Karpas-422 (cell line): Measurements from ENCODE around the gene MTTP. TPM values are rescaled to one million over a fixed set of nuclear protein-coding genes. Genes with fewer than 3 reads are reported as not detected.

Source experiments
- DNase-seq: peaks from one replicate; pipeline ENCODE4 v3.0.0-alpha.2; 2015
- H2AFZ ChIP-seq: fragments of 200-600 bp; sonication (generic); 2 replicates; pipeline ENCODE4 v1.6.1; 2014; ENCODE audit warnings: antibody characterized with exemption, low read length, mixed read lengths
- H3K27ac ChIP-seq: fragments of 200-600 bp; sonication (generic); 2 replicates; pipeline ENCODE4 v1.5.1; 2014; ENCODE audit warnings: mild to moderate bottlenecking, low read length, moderate library complexity
- H3K27me3 ChIP-seq: fragments of 200-600 bp; sonication (generic); 2 replicates; pipeline ENCODE4 v1.6.1; 2014; ENCODE audit warnings: low read length, mixed read lengths
- H3K36me3 ChIP-seq: fragments of 200-600 bp; sonication (generic); 2 replicates; pipeline ENCODE4 v1.6.1; 2014; ENCODE audit warnings: low read length, mixed read lengths; ENCODE audit not compliant: insufficient read depth
- H3K4me1 ChIP-seq: fragments of 200-600 bp; sonication (generic); 2 replicates; pipeline ENCODE4 v1.6.1; 2014; ENCODE audit warnings: mild to moderate bottlenecking, low read length, mixed read lengths
- H3K4me2 ChIP-seq: fragments of 200-600 bp; sonication (generic); 2 replicates; pipeline ENCODE4 v1.6.1; 2014; ENCODE audit warnings: low read length, low read depth, mild to moderate bottlenecking; ENCODE audit not compliant: poor library complexity, severe bottlenecking
- H3K4me3 ChIP-seq: fragments of 200-600 bp; sonication (generic); 2 replicates; pipeline ENCODE4 v1.5.1; 2014; ENCODE audit warnings: mild to moderate bottlenecking, antibody characterized with exemption, low read length, mixed read lengths
- H3K79me2 ChIP-seq: fragments of 200-600 bp; sonication (generic); 2 replicates; pipeline ENCODE4 v1.6.1; 2014; ENCODE audit warnings: mild to moderate bottlenecking, low read length, mixed read lengths
- H3K9ac ChIP-seq: fragments of 200-600 bp; sonication (generic); 2 replicates; pipeline ENCODE4 v1.6.0; 2014; ENCODE audit warnings: low read length
- H3K9me2 ChIP-seq: fragments of 200-600 bp; sonication (generic), shearing (Covaris generic); replicated peaks from 2 replicates; pipeline ENCODE4 v1.6.0; 2014; ENCODE audit warnings: mild to moderate bottlenecking, low read length, moderate library complexity; ENCODE audit not compliant: insufficient read depth
- H3K9me3 ChIP-seq: fragments of 300-700, 200-600 bp; sonication (generic); 2 replicates; pipeline ENCODE4 v1.6.1; 2014; ENCODE audit warnings: low read length, mixed read lengths
- H4K20me1 ChIP-seq: fragments of 200-600 bp; sonication (generic); 2 replicates; pipeline ENCODE4 v1.6.1; 2014; ENCODE audit warnings: mild to moderate bottlenecking, antibody characterized with exemption, low read length, low read depth; ENCODE audit not compliant: insufficient read depth
- total RNA-seq: library from RNA; depleted of rRNA; stranded (reverse); fragments of >200 nt; shearing (Covaris generic); gene quantifications from 2 replicates; pipeline ENCODE4 v1.2.3, GENCODE V29; 2014; ENCODE audit warnings: low replicate concordance

Gene MTTP
- total RNA-seq, 1 experiment from 2014 or later: 0.22 TPM

GRCh38 chr4:99586322-99586721 lies 11.7 kb downstream of the MTTP start:
- no peak overlapping the region for H2AFZ ChIP-seq
- DNase-seq: no peak
- no peak overlapping the region for H3K4me3 ChIP-seq
- no peak overlapping the region for H3K27ac ChIP-seq
- no peaks in the 10 kb centered on the region for H3K27me3 ChIP-seq
- no peaks in the 10 kb centered on the region for H3K9me2 ChIP-seq
- H3K79me2 ChIP-seq: no peaks in the 10 kb centered on the region
- no peak overlapping the region for H3K9ac ChIP-seq
- no peaks in the 10 kb centered on the region for H4K20me1 ChIP-seq
- no peaks in the 10 kb centered on the region for H3K36me3 ChIP-seq
- H3K4me1 ChIP-seq: peaks cover 10% of the 10 kb centered on the region
- no peaks in the 10 kb centered on the region for H3K9me3 ChIP-seq
- H3K4me2 ChIP-seq: no peak overlapping the region

GRCh38 chr4:99586797-99587196 lies 12.2 kb downstream of the MTTP start:
- Histone ChIP-seq H3K27me3 (no peaks in the 10 kb centered on the region), H3K4me1 (peaks cover 10% of the 10 kb centered on the region), H3K9me2 (no peaks in the 10 kb centered on the region), H3K36me3 (no peaks in the 10 kb centered on the region), H4K20me1 (no peaks in the 10 kb centered on the region), H3K9ac (no peak overlapping the region), H3K27ac (no peak overlapping the region), H3K9me3 (no peaks in the 10 kb centered on the region), H3K79me2 (no peaks in the 10 kb centered on the region), H3K4me3 (no peak overlapping the region), H3K4me2 (no peak overlapping the region), H2AFZ (no peak overlapping the region)
- no peak for DNase-seq

GRCh38 chr4:99587309-99587708 lies 12.7 kb downstream of the MTTP start:
- Histone ChIP-seq H2AFZ (no peak overlapping the region), H3K4me1 (peaks cover 10% of the 10 kb centered on the region), H3K9me3 (no peaks in the 10 kb centered on the region), H3K79me2 (no peaks in the 10 kb centered on the region), H3K4me2 (no peak overlapping the region), H3K4me3 (no peak overlapping the region), H3K27me3 (no peaks in the 10 kb centered on the region), H4K20me1 (no peaks in the 10 kb centered on the region), H3K9ac (no peak overlapping the region), H3K36me3 (no peaks in the 10 kb centered on the region), H3K27ac (no peak overlapping the region), H3K9me2 (no peaks in the 10 kb centered on the region)
- DNase-seq: no peak

GRCh38 chr4:99587803-99588202 lies 13.2 kb downstream of the MTTP start:
- Histone ChIP-seq H4K20me1 (no peaks in the 10 kb centered on the region), H3K9me2 (no peaks in the 10 kb centered on the region), H3K79me2 (no peaks in the 10 kb centered on the region), H3K9ac (no peak overlapping the region), H3K4me3 (no peak overlapping the region), H3K4me2 (no peak overlapping the region), H2AFZ (no peak overlapping the region), H3K27me3 (no peaks in the 10 kb centered on the region), H3K9me3 (no peaks in the 10 kb centered on the region), H3K36me3 (no peaks in the 10 kb centered on the region), H3K27ac (no peak overlapping the region), H3K4me1 (peaks cover 10% of the 10 kb centered on the region)
- DNase-seq: no peak

GRCh38 chr4:99591757-99592156 lies 17.1 kb downstream of the MTTP start:
- H3K79me2 ChIP-seq: no peaks in the 10 kb centered on the region
- no peaks in the 10 kb centered on the region for H3K9me3 ChIP-seq

GRCh38 chr4:99593781-99594641 lies 19.4 kb downstream of the MTTP start:
- Histone ChIP-seq H3K9ac (no peak overlapping the region), H3K27ac (no peak overlapping the region), H3K9me2 (no peaks in the 10 kb centered on the region), H2AFZ (peak overlapping the region; percentile 58; the same call in 1 of the 2 replicates), H3K79me2 (no peaks in the 10 kb centered on the region), H3K4me1 (no peaks in the 10 kb centered on the region), H4K20me1 (no peaks in the 10 kb centered on the region), H3K4me3 (no peak overlapping the region), H3K9me3 (no peaks in the 10 kb centered on the region), H3K27me3 (no peaks in the 10 kb centered on the region), H3K4me2 (no peak overlapping the region), H3K36me3 (no peaks in the 10 kb centered on the region)
- DNase-seq: no peak

More at GRCh38 chr4:99591757-99592156, 17.1 kb downstream of the MTTP start:
- H3K4me2 ChIP-seq: no peak overlapping the region
- no peaks in the 10 kb centered on the region for H4K20me1 ChIP-seq
- no peak for DNase-seq
- no peaks in the 10 kb centered on the region for H3K36me3 ChIP-seq
- H2AFZ ChIP-seq: no peak overlapping the region
- H3K27ac ChIP-seq: no peak overlapping the region
- H3K4me1 ChIP-seq: no peaks in the 10 kb centered on the region
- no peak overlapping the region for H3K4me3 ChIP-seq
- no peaks in the 10 kb centered on the region for H3K27me3 ChIP-seq
- no peaks in the 10 kb centered on the region for H3K9me2 ChIP-seq
- no peak overlapping the region for H3K9ac ChIP-seq

- no peaks in the 10 kb centered on the region for H3K4me1 ChIP-seq
- no peak overlapping the region for H3K4me2 ChIP-seq
- no peak overlapping the region for H2AFZ ChIP-seq
- DNase-seq: no peak
- no peaks in the 10 kb centered on the region for H3K9me3 ChIP-seq
- H3K9ac ChIP-seq: no peak overlapping the region
- no peak overlapping the region for H3K4me3 ChIP-seq
- H3K79me2 ChIP-seq: no peaks in the 10 kb centered on the region
- no peaks in the 10 kb centered on the region for H3K9me2 ChIP-seq
- H4K20me1 ChIP-seq: no peaks in the 10 kb centered on the region
- no peaks in the 10 kb centered on the region for H3K36me3 ChIP-seq
- H3K27ac ChIP-seq: no peak overlapping the region
- no peaks in the 10 kb centered on the region for H3K27me3 ChIP-seq
These were observed 20.2 kb downstream of the MTTP start for GRCh38 chr4:99594818-99595217.

- Histone ChIP-seq H2AFZ (no peak overlapping the region), H3K9me3 (no peaks in the 10 kb centered on the region), H3K9me2 (no peaks in the 10 kb centered on the region), H3K36me3 (no peaks in the 10 kb centered on the region), H3K27ac (no peak overlapping the region), H3K9ac (no peak overlapping the region), H3K4me2 (peak overlapping the region; percentile 18), H3K4me1 (peaks cover 18% of the 10 kb centered on the region), H3K79me2 (no peaks in the 10 kb centered on the region), H4K20me1 (no peaks in the 10 kb centered on the region), H3K4me3 (no peak overlapping the region), H3K27me3 (no peaks in the 10 kb centered on the region)
- no peak for DNase-seq
These were observed 32.1 kb downstream of the MTTP start for GRCh38 chr4:99606716-99607115.
